ENCODE data around the gene TICRR. TPM values are rescaled to one million over a fixed set of nuclear protein-coding genes. Genes with fewer than 3 reads are reported as not detected.

The TICRR gene
- total and polyA plus RNA-seq, 2 of the 13 experiments (the other 11 are each of a cell fraction or from before 2014, with no cell fraction given): 4.1 to 14.3 TPM

GRCh38 chr15:89649716-89650115 is 74.4 kb downstream of the TICRR start (continued):
- TF ChIP-seq NR2C2 (CRISPR knock-in tag; IDR thresholded peaks at IDR 0.05; ENCODE audit: borderline replicate concordance) (no peak), HINFP (CRISPR knock-in tag; IDR thresholded peaks at IDR 0.05; ENCODE audit: low read depth) (no peak), NFE2 (CRISPR knock-in tag; IDR thresholded peaks at IDR 0.05) (no peak)

DNA sequence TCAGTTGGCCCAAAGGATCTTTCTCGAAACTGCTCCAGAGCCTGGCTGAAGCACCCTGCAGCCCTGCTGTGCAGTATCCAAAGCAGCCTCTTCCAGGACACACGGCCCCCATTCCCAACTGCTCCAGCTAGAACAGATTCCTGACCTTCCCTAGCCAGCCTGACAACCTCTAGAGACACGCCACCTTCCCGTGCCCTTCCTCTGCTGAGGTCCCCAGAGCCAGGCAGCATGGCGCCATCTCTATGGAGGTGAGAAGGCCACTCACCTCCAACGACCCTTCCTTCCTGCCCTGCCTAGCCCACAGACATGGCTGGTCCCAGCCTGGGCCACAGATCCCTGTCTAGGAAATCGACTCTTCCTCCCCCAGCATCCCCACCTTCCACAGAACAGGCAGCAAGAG is 76.9 kb downstream of the TICRR start:
- TF ChIP-seq ZNF615 (CRISPR knock-in tag; IDR thresholded peaks at IDR 0.05; ENCODE audit: borderline replicate concordance) (no peak), ZNF577 (CRISPR knock-in tag; IDR thresholded peaks at IDR 0.05; ENCODE audit: borderline replicate concordance, low read depth) (no peak), DDIT3 (CRISPR knock-in tag; IDR thresholded peaks at IDR 0.05) (no peak), NBN (conservative IDR thresholded peaks at IDR 0.05) (no peak), HOXA5 (CRISPR knock-in tag; IDR thresholded peaks at IDR 0.05) (no peak), DPF2 (CRISPR knock-in tag; IDR thresholded peaks at IDR 0.05; ENCODE audit: borderline replicate concordance, low read depth) (no peak), SOX6 (IDR thresholded peaks at IDR 0.05) (no peak), SOX6 (CRISPR knock-in tag; IDR thresholded peaks at IDR 0.05) (no peak), RXRB (CRISPR knock-in tag; IDR thresholded peaks at IDR 0.05; ENCODE audit: borderline replicate concordance) (no peak), ZNF335 (CRISPR knock-in tag; IDR thresholded peaks at IDR 0.05) (no peak), NFE2L2 (IDR thresholded peaks at IDR 0.05; ENCODE audit: low read length) (no peak), ZNF543 (CRISPR knock-in tag; IDR thresholded peaks at IDR 0.05) (no peak), MBNL3 (CRISPR knock-in tag; conservative IDR thresholded peaks at IDR 0.05) (no peak)
- TF ChIP-seq, protein P1, sequence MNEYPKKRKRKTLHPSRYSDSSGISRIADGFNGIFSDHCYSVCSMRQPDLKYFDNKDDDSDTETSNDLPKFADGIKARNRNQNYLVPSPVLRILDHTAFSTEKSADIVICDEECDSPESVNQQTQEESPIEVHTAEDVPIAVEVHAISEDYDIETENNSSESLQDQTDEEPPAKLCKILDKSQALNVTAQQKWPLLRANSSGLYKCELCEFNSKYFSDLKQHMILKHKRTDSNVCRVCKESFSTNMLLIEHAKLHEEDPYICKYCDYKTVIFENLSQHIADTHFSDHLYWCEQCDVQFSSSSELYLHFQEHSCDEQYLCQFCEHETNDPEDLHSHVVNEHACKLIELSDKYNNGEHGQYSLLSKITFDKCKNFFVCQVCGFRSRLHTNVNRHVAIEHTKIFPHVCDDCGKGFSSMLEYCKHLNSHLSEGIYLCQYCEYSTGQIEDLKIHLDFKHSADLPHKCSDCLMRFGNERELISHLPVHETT (CRISPR knock-in tag; conservative IDR thresholded peaks at IDR 0.05): no peak
- intact Hi-C loops (cut with micrococcal nuclease; ENCODE audit: unreplicated experiment): no loop called here
- H4K20me1 ChIP-seq (ENCODE audit: insufficient read depth, low read length): no peaks in the 10 kb centered on the region
- in situ Hi-C loops (cut with HindIII; ENCODE audit: extremely low pct_ligation_motif_present, low pct_unique_long_range_greater_than_20kb): no loop called here
- no peak overlapping the region for H3K9ac ChIP-seq (ENCODE audit: insufficient read depth, low read depth, low read length)
- WGBS (ENCODE audit: low lambda C conversion rate): 77% methylated on average over 6 of the region's 7 CpGs
- ATAC-seq (no peak), DNase-seq (ENCODE audit: low spot score) (no peak), FAIRE-seq (no peak)
- ChIA-PET POLR2A (no interaction called here), CTCF (ENCODE audit: low intra/inter-chr PET ratio, low total read pairs) (no interaction called here)
- H2AFZ ChIP-seq (ENCODE audit: low read length): no peak overlapping the region
- BruUV-seq (replicated peaks): no TSS peak
- no peak overlapping the region for H3K4me2 ChIP-seq (ENCODE audit: low read depth, low read length)
- H3K4me3 ChIP-seq (replicated peaks in 1 of 3; ENCODE audit: insufficient read depth in 1 of 3, low read depth in 2 of 3, low read length in 3 of 3): no peak overlapping the region
- H3K27me3 ChIP-seq (ENCODE audit: control insufficient read depth in 1 of 2, insufficient read depth in 2 of 2, low read length in 2 of 2): peaks cover 0 to 2% of the 10 kb centered on the region in 2 experiments; a peak in 1 of 5 replicates
- no peaks in the 10 kb centered on the region; a peak in 1 of 5 replicates for H3K36me3 ChIP-seq (replicated peaks in 1 of 2; ENCODE audit: control insufficient read depth in 1 of 2, insufficient read depth in 2 of 2, low read length in 2 of 2)
- H3K9me3 ChIP-seq (ENCODE audit: low read length): no peaks in the 10 kb centered on the region
- H3K4me1 ChIP-seq (ENCODE audit: insufficient read depth, low read length): peaks cover 37% of the 10 kb centered on the region
- H3K79me2 ChIP-seq (ENCODE audit: insufficient read depth, low read length): no peaks in the 10 kb centered on the region
- H3K27ac ChIP-seq (ENCODE audit: extremely low read length, insufficient read depth, low read length): no peak overlapping the region
